ENCODE results near the gene SNX17. TPM values are rescaled to one million over a fixed set of nuclear protein-coding genes. Genes with fewer than 3 reads are reported as not detected.

The SNX17 gene
- total RNA-seq, 1 donor from 2014 or later = 110 TPM

GRCh38 chr2:27390822-27391679 is 20.6 kb downstream of the SNX17 start:
- DNase-seq (ENCODE audit: low spot score) = no peak

- peak; percentile 82 for DNase-seq (ENCODE audit: low spot score)
Observed at GRCh38 chr2:27393225-27393624, 22.8 kb downstream of the SNX17 start.

- peak; percentile 43 for DNase-seq (ENCODE audit: low spot score)
Observed at GRCh38 chr2:27398962-27399361, 28.5 kb downstream of the SNX17 start.

- peak; percentile 12 for DNase-seq (ENCODE audit: low spot score)
Observed at GRCh38 chr2:27400348-27401135, 30.1 kb downstream of the SNX17 start.

GRCh38 chr2:27407798-27408491 is 37.5 kb downstream of the SNX17 start:
- peak; percentile 30 for DNase-seq (ENCODE audit: low spot score)

GRCh38 chr2:27408601-27409320 is 38.3 kb downstream of the SNX17 start:
- peak; percentile 26 for DNase-seq (ENCODE audit: low spot score)

GRCh38 chr2:27409321-27410073 is 39.1 kb downstream of the SNX17 start, which contains the start of gene PPM1G:
TSS of gene PPM1G (minus strand) at chr2:27409591. CDS start at chr2:27409422, 169 bp downstream.
- peak; percentile 98 for DNase-seq (ENCODE audit: low spot score)

GRCh38 chr2:27412419-27413152 is 42.2 kb downstream of the SNX17 start:
- peak; percentile 69 for DNase-seq (ENCODE audit: low spot score)

- DNase-seq (ENCODE audit: low spot score) = no peak
Observed at GRCh38 chr2:27416151-27416550, 45.7 kb downstream of the SNX17 start.

GRCh38 chr2:27420996-27421395 is 50.6 kb downstream of the SNX17 start:
- DNase-seq (ENCODE audit: low spot score) = no peak

GRCh38 chr2:27421660-27422250 is 51.3 kb downstream of the SNX17 start:
- no peak for DNase-seq (ENCODE audit: low spot score)

- DNase-seq (ENCODE audit: low spot score) = no peak
Observed at GRCh38 chr2:27422958-27423357, 52.5 kb downstream of the SNX17 start.

- peak; percentile 57 for DNase-seq (ENCODE audit: low spot score)
Observed at GRCh38 chr2:27425039-27425438, 54.6 kb downstream of the SNX17 start.

Other genes starting within 250 kb of the SNX17 start
- gene ABHD1, start 246.8 kb upstream of the SNX17 start, total RNA-seq = not detected
- 76.5 TPM for gene PREB, start 236.0 kb upstream of the SNX17 start, total RNA-seq
- gene PRR30, start 231.2 kb upstream of the SNX17 start, total RNA-seq = not detected
- gene TCF23, start 221.6 kb upstream of the SNX17 start, total RNA-seq = 0.48 TPM
- gene ATRAID, start 158.6 kb upstream of the SNX17 start, total RNA-seq = 88.3 TPM
- 79.3 TPM for gene SLC5A6, start 158.3 kb upstream of the SNX17 start, total RNA-seq
- 26.0 TPM for gene CAD, start 153.2 kb upstream of the SNX17 start, total RNA-seq
- not detected for gene SLC30A3, start 107.6 kb upstream of the SNX17 start, total RNA-seq
- gene DNAJC5G, start 95.2 kb upstream of the SNX17 start, total RNA-seq = not detected
- not detected for gene TRIM54, start 88.2 kb upstream of the SNX17 start, total RNA-seq
- gene UCN, start 62.2 kb upstream of the SNX17 start, total RNA-seq = 1.0 TPM
- gene MPV17, start 47.5 kb upstream of the SNX17 start, total RNA-seq = 61.9 TPM
- 44.8 TPM for gene GTF3C2, start 13.9 kb upstream of the SNX17 start, total RNA-seq
- gene EIF2B4, start 278 bp upstream of the SNX17 start, total RNA-seq = 47.0 TPM
- gene ZNF513, start 10.1 kb downstream of the SNX17 start, total RNA-seq = 20.7 TPM
- 56.7 TPM for gene PPM1G, start 39.0 kb downstream of the SNX17 start, total RNA-seq
- 92.9 TPM for gene NRBP1, start 58.0 kb downstream of the SNX17 start, total RNA-seq
- gene KRTCAP3, start 71.8 kb downstream of the SNX17 start, total RNA-seq = 0.48 TPM
- gene IFT172, start 119.1 kb downstream of the SNX17 start, total RNA-seq = 21.4 TPM
- 136 TPM for gene FNDC4, start 124.6 kb downstream of the SNX17 start, total RNA-seq
- 4.2 TPM for gene GCKR, start 126.2 kb downstream of the SNX17 start, total RNA-seq
- gene ZNF512, start 212.4 kb downstream of the SNX17 start, total RNA-seq = 16.6 TPM